Measurements from ENCODE around the gene COX6A1.

DNA sequence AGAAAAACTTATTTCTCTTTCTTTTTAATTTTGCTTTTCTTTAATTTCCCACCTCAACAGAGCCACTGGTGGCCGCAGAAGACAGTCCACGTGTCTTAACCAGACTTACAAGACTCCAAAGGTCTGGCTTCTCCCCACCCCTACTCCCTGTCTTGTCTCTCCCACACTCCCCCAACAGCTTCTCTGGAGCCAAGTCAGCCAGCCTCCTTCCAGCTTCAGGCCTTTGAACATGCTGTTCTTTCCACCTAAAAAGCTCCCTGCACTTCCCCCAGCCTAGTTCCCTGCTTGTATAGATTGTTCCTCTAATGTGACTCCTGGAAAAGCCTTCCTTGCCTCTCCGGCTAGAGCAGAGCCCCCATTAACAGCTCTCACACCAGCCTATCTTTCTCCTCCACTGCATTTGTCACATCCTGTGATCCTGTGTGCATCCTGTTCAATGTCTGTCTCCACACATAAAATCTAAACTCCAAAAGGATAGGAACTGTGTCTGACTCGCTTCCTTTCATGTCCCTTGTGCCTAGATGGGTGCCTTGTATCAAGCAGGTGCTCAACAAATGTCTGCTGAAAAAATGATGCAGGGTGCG is 50.2 kb downstream of the COX6A1 start:
- TF ChIP-seq RARB (CRISPR knock-in tag; IDR thresholded peaks at IDR 0.05): no peak
- TF ChIP-seq ZFP30 (CRISPR knock-in tag; IDR thresholded peaks at IDR 0.05): no peak
- no peak for TF ChIP-seq ZNF70 (CRISPR knock-in tag; IDR thresholded peaks at IDR 0.05)
